A549 (cell line): Measurements from ENCODE around the gene PRKCE. TPM values are rescaled to one million over a fixed set of nuclear protein-coding genes. Genes with fewer than 3 reads are reported as not detected.

Experiments used
- ATAC-seq, 2 experiments: fragments of 200-7000 bp in 1 of 2; fragments of >200 bp in 1 of 2; cut with Nextera tagmentation in 1 of 2; cut with Tn5 transposase in 1 of 2; 3 replicates each; pipeline versions ENCODE4 v1.8.0 to v1.9.1; 2018 to 2020; ENCODE audit warnings: mild to moderate bottlenecking in 1 of 2, moderate library complexity in 1 of 2
- CTCF ChIA-PET: fragments of 300-600 bp; sonication (Branson Sonifier 250); formaldehyde crosslinking; extraction: SDS; loops from one replicate; lab custom pipeline; 2021; ENCODE audit warnings: antibody characterized with exemption, inconsistent platforms; lab: Yijun Ruan, JAX
- POLR2A ChIA-PET: fragments of 350-600 bp; formaldehyde crosslinking; extraction: SDS; loops from one replicate; lab custom pipeline; 2021; ENCODE audit warnings: antibody characterized with exemption, inconsistent platforms; lab: Yijun Ruan, JAX
- DNase-seq, 2 experiments: peaks; one replicate each; pipeline versions ENCODE4 v3.0.0 to v3.0.0-alpha.2; 2011 to 2016; ENCODE audit warnings: low read depth in 1 of 2, low spot score in 1 of 2
- FAIRE-seq: peaks from 2 replicates; lab custom pipeline; 2011; peaks lifted over from hg19 to GRCh38; lab: Jason Lieb, UNC
- H3K27ac ChIP-seq, 2 experiments: fragments of >200 bp; sonication (Bioruptor Twin); formaldehyde crosslinking; 3 replicates each; pipeline ENCODE4 v1.5.1; 2016 to 2017
- H3K4me1 ChIP-seq: fragments of >200 bp; sonication (Bioruptor Twin); formaldehyde crosslinking; 3 replicates; pipeline ENCODE4 v1.6.1; 2016
- H3K4me2 ChIP-seq: fragments of >200 bp; sonication (Bioruptor Twin); formaldehyde crosslinking; 3 replicates; pipeline ENCODE4 v1.6.1; 2016
- H3K4me3 ChIP-seq: fragments of >200 bp; sonication (Bioruptor Twin); formaldehyde crosslinking; 3 replicates; pipeline ENCODE4 v1.5.1; 2016
- H3K9me3 ChIP-seq: fragments of >200 bp; sonication (Bioruptor Twin); formaldehyde crosslinking; 3 replicates; pipeline ENCODE4 v1.6.1; 2016
- CEBPB ChIP-seq, 2 experiments: fragments of >200 bp in 1 of 2; sonication (Bioruptor Twin) in 1 of 2; formaldehyde crosslinking in 1 of 2; IDR thresholded peaks; 2 replicates each; pipeline ENCODE4 v1.6.1; 2012 to 2016
- CHD2 ChIP-seq: fragments of 150-350 bp; IDR thresholded peaks from 2 replicates; pipeline ENCODE4 v1.6.1; 2014; ENCODE audit warnings: low read length; ENCODE audit not compliant: partially characterized antibody
- FOSB ChIP-seq: fragments of 250-450 bp; sonication (Bioruptor Pico); IDR thresholded peaks from 2 replicates; pipeline ENCODE4 v1.5.0; 2020; ENCODE audit warnings: mild to moderate bottlenecking, moderate library complexity
- HEYL ChIP-seq: fragments of 250-450 bp; sonication (Bioruptor Pico); IDR thresholded peaks from 2 replicates; pipeline ENCODE4 v1.8.0; 2021; ENCODE audit warnings: mild to moderate bottlenecking, moderate library complexity
- HOXA7 ChIP-seq: fragments of 250-450 bp; sonication (Bioruptor Pico); IDR thresholded peaks from 2 replicates; pipeline ENCODE4 v1.5.0; 2020; ENCODE audit warnings: mild to moderate bottlenecking, moderate library complexity
- HOXB13 ChIP-seq: fragments of 250-450 bp; sonication (Bioruptor Pico); IDR thresholded peaks from 2 replicates; pipeline ENCODE4 v1.5.0; 2020; ENCODE audit warnings: low read depth, mild to moderate bottlenecking, moderate library complexity
- NFE2L2 ChIP-seq: fragments of 150-350 bp; conservative IDR thresholded peaks from 2 replicates; pipeline ENCODE4 v1.6.1; 2014; ENCODE audit warnings: low read length
- NPAS2 ChIP-seq: fragments of 250-450 bp; sonication (Bioruptor Pico); IDR thresholded peaks from 2 replicates; pipeline ENCODE4 v1.8.0; 2022; ENCODE audit warnings: mild to moderate bottlenecking, moderate library complexity, borderline replicate concordance
- NR3C1 ChIP-seq: fragments of >200 bp; sonication (Bioruptor Twin); formaldehyde crosslinking; IDR thresholded peaks from 3 replicates; pipeline ENCODE4 v1.6.1; 2017
- POLR2A ChIP-seq: IDR thresholded peaks from 2 replicates; pipeline ENCODE4 v1.6.1; 2012; ENCODE audit warnings: mild to moderate bottlenecking, low read length
- RARB ChIP-seq: fragments of 250-450 bp; sonication (Bioruptor Pico); IDR thresholded peaks from 2 replicates; pipeline ENCODE4 v1.8.0; 2021; ENCODE audit warnings: mild to moderate bottlenecking, moderate library complexity
- TP53 ChIP-seq: fragments of 250-450 bp; sonication (Bioruptor Pico); IDR thresholded peaks from 2 replicates; pipeline ENCODE4 v1.5.0; 2021; ENCODE audit warnings: mild to moderate bottlenecking, moderate library complexity
- WGBS: methylation state at CpG from one replicate; pipeline ENCODE4 v1.1.6; 2017; ENCODE audit errors: missing lambda C conversion rate; 5-methylcytosine and 5-hydroxymethylcytosine counted together
- polyA plus RNA-seq, 4 experiments: library from polyadenylated mRNA; depleted of rRNA in 3 of 4; stranded (reverse); fragments of >200 nt; fragmentation: RNase III in 1 of 4; extraction: RNeasy Plus Mini Kit Qiagen cat#74134 plus additional on column Dnase treatment in 1 of 4; gene quantifications; 2 replicates in 3 of 4; 3 replicates in 1 of 4; pipeline ENCODE4 v1.2.3, GENCODE V29; 2011 to 2017
- TF ChIP-seq, protein P1 (sequence below): fragments of >200 bp; sonication (Bioruptor Twin); formaldehyde crosslinking; IDR thresholded peaks from 3 replicates; pipeline ENCODE4 v1.5.1; 2016
- TF ChIP-seq, protein P2 (sequence below): IDR thresholded peaks from 2 replicates; pipeline ENCODE4 v1.6.1; 2012
- TF ChIP-seq, protein P3 (sequence below): fragments of >200 bp; sonication (Bioruptor Twin); formaldehyde crosslinking; IDR thresholded peaks from 3 replicates; pipeline ENCODE4 v1.6.1; 2016
- TF ChIP-seq, protein P4 (sequence below): fragments of 250-450 bp; sonication (Bioruptor Pico); IDR thresholded peaks from 2 replicates; pipeline ENCODE4 v1.5.0; 2021; ENCODE audit warnings: mild to moderate bottlenecking, moderate library complexity, borderline replicate concordance
- TF ChIP-seq, protein P5 (sequence below): fragments of >200 bp; sonication (Bioruptor Twin); formaldehyde crosslinking; IDR thresholded peaks from 2 replicates; pipeline ENCODE4 v1.6.1; 2016

PRKCE gene
- polyA plus RNA-seq, 2 of the 4 experiments (the other 2 are of a cell fraction), result 11.5 to 12.0 TPM

DNA sequence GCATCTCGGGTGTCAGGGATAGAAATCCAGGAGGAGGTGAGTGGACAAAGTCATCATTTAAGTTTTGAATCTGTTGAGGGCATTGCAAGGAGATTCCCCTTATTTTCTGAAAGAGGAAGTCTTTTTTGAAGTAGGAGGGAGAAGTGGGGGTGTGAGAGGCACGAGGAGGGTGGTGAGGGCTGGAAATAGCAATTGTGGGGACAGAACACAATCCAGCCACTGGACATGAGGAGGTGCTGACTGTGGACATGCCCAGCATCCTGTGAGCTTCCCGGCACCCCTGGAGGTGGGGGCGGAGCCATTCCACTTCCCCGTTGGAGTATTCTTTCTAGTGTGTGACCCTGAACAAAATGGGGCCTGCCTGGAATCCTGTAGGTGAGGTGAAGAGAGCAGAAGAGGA lies 335.0 kb downstream of the PRKCE start:
- ChIA-PET CTCF (interaction anchor here (1.1 kb wide), 1 partner anchor 474 kb away, joined by 3 read pairs; no protein-coding TSS in a partner anchor), POLR2A (no interaction called here)
- H3K27ac ChIP-seq, result 0 out of 6 replicates have a peak overlapping the region, but pooled peaks of 1 of the 2 experiments have one; percentile 6
- TF ChIP-seq HOXA7 (CRISPR knock-in tag) (no peak), TP53 (CRISPR knock-in tag) (no peak), NPAS2 (CRISPR knock-in tag) (no peak), POLR2A (no peak)
- DNase-seq, result no peak
- no peak overlapping the region for H3K4me2 ChIP-seq
- no peak for ATAC-seq
- no peaks in the 10 kb centered on the region for H3K9me3 ChIP-seq
- WGBS, result 63% methylated on average over 5 of the region's 5 CpGs
- no peak overlapping the region for H3K4me3 ChIP-seq
- FAIRE-seq, result no peak
- H3K4me1 ChIP-seq, result peaks cover 8% of the 10 kb centered on the region

DNA sequence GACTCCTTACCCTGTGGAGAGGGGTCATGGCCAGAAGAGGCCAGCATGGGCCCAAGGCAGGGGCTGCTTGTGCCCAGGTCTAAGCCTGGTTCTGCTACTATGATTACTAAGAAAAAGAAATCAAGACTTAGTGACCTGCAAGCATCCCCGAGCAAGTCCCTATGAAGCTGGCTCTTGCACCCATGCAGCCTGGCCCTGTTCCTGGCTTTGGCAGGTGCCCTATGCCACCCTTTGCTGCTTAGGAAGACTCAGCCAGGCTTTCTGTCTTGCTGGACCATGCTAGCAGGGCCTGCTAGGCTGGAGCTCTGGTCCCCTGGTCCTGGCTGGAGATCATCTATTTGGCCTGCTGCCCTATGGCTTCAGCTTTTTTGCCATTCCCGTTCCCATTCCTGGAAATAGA lies 336.4 kb downstream of the PRKCE start:
- POLR2A ChIA-PET, result no interaction called here
- FAIRE-seq, result no peak

DNA sequence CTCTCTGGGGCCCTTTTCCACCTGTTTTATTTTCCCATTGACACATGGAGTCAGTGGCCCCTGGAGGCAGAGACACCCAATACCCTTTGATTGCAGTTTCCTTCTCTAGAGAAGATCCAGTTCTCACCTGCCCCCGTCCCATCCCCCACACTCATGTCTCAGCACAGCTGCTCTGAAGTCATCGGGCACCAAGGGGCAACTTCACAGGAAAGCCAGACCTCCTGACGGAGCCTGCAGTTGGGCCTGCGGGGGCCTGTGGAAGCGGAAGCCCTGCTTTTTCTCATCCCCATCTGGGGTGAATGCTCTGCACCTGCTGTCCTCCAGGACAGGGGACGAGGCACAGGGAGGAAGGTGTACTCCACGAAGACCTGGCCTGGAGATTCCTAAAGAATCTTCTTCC lies 337.4 kb downstream of the PRKCE start:
- POLR2A ChIA-PET, result no interaction called here
- TF ChIP-seq, protein P1, sequence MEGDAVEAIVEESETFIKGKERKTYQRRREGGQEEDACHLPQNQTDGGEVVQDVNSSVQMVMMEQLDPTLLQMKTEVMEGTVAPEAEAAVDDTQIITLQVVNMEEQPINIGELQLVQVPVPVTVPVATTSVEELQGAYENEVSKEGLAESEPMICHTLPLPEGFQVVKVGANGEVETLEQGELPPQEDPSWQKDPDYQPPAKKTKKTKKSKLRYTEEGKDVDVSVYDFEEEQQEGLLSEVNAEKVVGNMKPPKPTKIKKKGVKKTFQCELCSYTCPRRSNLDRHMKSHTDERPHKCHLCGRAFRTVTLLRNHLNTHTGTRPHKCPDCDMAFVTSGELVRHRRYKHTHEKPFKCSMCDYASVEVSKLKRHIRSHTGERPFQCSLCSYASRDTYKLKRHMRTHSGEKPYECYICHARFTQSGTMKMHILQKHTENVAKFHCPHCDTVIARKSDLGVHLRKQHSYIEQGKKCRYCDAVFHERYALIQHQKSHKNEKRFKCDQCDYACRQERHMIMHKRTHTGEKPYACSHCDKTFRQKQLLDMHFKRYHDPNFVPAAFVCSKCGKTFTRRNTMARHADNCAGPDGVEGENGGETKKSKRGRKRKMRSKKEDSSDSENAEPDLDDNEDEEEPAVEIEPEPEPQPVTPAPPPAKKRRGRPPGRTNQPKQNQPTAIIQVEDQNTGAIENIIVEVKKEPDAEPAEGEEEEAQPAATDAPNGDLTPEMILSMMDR, result no peak
- TF ChIP-seq RARB (CRISPR knock-in tag) (no peak), NR3C1 (no peak), FOSB (CRISPR knock-in tag) (no peak)
- TF ChIP-seq, protein P2, sequence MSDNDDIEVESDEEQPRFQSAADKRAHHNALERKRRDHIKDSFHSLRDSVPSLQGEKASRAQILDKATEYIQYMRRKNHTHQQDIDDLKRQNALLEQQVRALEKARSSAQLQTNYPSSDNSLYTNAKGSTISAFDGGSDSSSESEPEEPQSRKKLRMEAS, result no peak
- Histone ChIP-seq H3K4me1 (peaks cover 27% of the 10 kb centered on the region), H3K4me3 (no peak overlapping the region), H3K9me3 (no peaks in the 10 kb centered on the region), H3K27ac (peak overlapping the region in 1 of 2 experiments; percentile 29; a peak in 3 of 6 replicates), H3K4me2 (no peak overlapping the region)
- no peak for ATAC-seq
- no peak for FAIRE-seq
- WGBS, result 94% methylated on average over 7 of the region's 7 CpGs
- CTCF ChIA-PET, result interaction anchor here (1.3 to 2.4 kb wide), 2 partner anchors 53 to 345 kb away, joined by 3 to 8 read pairs; no protein-coding TSS in a partner anchor
- no peak for DNase-seq

More for the DNA sequence above, 336.4 kb downstream of the PRKCE start:
- no peaks in the 10 kb centered on the region for H3K9me3 ChIP-seq
- no peak overlapping the region for H3K4me2 ChIP-seq
- H3K4me1 ChIP-seq, result peaks cover 17% of the 10 kb centered on the region
- ATAC-seq (no peak), DNase-seq (no peak)
- H3K27ac ChIP-seq, result peak overlapping the region in 1 of 2 experiments; percentile 29; a peak in 2 of 6 replicates
- TF ChIP-seq, protein P3, sequence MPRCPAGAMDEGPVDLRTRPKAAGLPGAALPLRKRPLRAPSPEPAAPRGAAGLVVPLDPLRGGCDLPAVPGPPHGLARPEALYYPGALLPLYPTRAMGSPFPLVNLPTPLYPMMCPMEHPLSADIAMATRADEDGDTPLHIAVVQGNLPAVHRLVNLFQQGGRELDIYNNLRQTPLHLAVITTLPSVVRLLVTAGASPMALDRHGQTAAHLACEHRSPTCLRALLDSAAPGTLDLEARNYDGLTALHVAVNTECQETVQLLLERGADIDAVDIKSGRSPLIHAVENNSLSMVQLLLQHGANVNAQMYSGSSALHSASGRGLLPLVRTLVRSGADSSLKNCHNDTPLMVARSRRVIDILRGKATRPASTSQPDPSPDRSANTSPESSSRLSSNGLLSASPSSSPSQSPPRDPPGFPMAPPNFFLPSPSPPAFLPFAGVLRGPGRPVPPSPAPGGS, result no peak
- no peak for TF ChIP-seq CHD2
- no peak for TF ChIP-seq HEYL (CRISPR knock-in tag)
- TF ChIP-seq, protein P4, sequence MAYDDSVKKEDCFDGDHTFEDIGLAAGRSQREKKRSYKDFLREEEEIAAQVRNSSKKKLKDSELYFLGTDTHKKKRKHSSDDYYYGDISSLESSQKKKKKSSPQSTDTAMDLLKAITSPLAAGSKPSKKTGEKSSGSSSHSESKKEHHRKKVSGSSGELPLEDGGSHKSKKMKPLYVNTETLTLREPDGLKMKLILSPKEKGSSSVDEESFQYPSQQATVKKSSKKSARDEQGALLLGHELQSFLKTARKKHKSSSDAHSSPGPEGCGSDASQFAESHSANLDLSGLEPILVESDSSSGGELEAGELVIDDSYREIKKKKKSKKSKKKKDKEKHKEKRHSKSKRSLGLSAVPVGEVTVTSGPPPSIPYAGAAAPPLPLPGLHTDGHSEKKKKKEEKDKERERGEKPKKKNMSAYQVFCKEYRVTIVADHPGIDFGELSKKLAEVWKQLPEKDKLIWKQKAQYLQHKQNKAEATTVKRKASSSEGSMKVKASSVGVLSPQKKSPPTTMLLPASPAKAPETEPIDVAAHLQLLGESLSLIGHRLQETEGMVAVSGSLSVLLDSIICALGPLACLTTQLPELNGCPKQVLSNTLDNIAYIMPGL (CRISPR knock-in tag), result no peak
- TF ChIP-seq, protein P5, sequence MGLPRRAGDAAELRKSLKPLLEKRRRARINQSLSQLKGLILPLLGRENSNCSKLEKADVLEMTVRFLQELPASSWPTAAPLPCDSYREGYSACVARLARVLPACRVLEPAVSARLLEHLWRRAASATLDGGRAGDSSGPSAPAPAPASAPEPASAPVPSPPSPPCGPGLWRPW, result no peak
- no peak for TF ChIP-seq HOXB13
- TF ChIP-seq CEBPB (IDR thresholded peaks at IDR 0.05), result no peak
- TF ChIP-seq, protein P1, result no peak
- TF ChIP-seq NFE2L2, result no peak
- TF ChIP-seq TP53 (CRISPR knock-in tag), result no peak
- 95% methylated on average over 2 of the region's 2 CpGs for WGBS
- CTCF ChIA-PET, result interaction anchor here (0.9 kb wide), 1 partner anchor 345 kb away, joined by 3 read pairs; no protein-coding TSS in a partner anchor
- no peak overlapping the region for H3K4me3 ChIP-seq
